SK-N-SH (cell line): ENCODE results near the gene GPNMB. TPM values are rescaled to one million over a fixed set of nuclear protein-coding genes. Genes with fewer than 3 reads are reported as not detected.

Experiments
- CTCF ChIA-PET: fragments of 300-600, 350-600 bp; formaldehyde crosslinking; extraction: SDS; loops from one replicate; lab custom pipeline; 2021; lab: Yijun Ruan, JAX
- POLR2A ChIA-PET: fragments of 350-600 bp; sonication (Branson Sonifier 250); formaldehyde crosslinking; extraction: SDS; loops from one replicate; lab custom pipeline; 2020; ENCODE audit warnings: antibody characterized with exemption, inconsistent platforms; lab: Yijun Ruan, JAX
- DNase-seq: peaks from one replicate; pipeline ENCODE4 v3.0.0; 2012
- H2AFZ ChIP-seq: fragments of 200-600 bp; sonication (generic); 2 replicates; pipeline ENCODE4 v1.8.1; 2016; ENCODE audit warnings: antibody characterized with exemption, mild to moderate bottlenecking, low read depth
- H3F3A ChIP-seq: fragments of 200-600 bp; sonication (generic); replicated peaks from 2 replicates; pipeline ENCODE3; 2016; ENCODE audit warnings: antibody characterized with exemption, mild to moderate bottlenecking; ENCODE audit not compliant: insufficient read depth
- H3K27ac ChIP-seq, 2 experiments: fragments of 200-500 bp in 1 of 2; fragments of 200-600 bp in 1 of 2; sonication (Bioruptor generic) in 1 of 2; sonication (generic), shearing (Covaris generic) in 1 of 2; 2 replicates each; pipeline versions ENCODE4 v1.5.1 to v1.6.1; 2014 to 2016; ENCODE audit warnings: low read depth in 2 of 2, inconsistent platforms in 1 of 2, low read length in 1 of 2, mild to moderate bottlenecking in 1 of 2, mixed read lengths in 1 of 2
- H3K27me3 ChIP-seq: fragments of 200-600 bp; sonication (generic), shearing (Covaris generic); 2 replicates; pipeline ENCODE4 v1.6.1; 2016; ENCODE audit warnings: mixed run types; ENCODE audit not compliant: insufficient read depth
- H3K36me3 ChIP-seq, 2 experiments: fragments of 200-500 bp in 1 of 2; fragments of 200-600 bp in 1 of 2; sonication (Bioruptor generic) in 1 of 2; sonication (generic) in 1 of 2; replicated peaks in 1 of 2; 2 replicates each; pipeline versions ENCODE3 to v1.5.1; 2014 to 2016; ENCODE audit warnings: low read length in 1 of 2, mild to moderate bottlenecking in 1 of 2; ENCODE audit not compliant: insufficient read depth in 2 of 2, control insufficient read depth in 1 of 2
- H3K4me1 ChIP-seq, 2 experiments: fragments of 200-500 bp in 1 of 2; fragments of 200-600 bp in 1 of 2; sonication (Bioruptor generic) in 1 of 2; sonication (generic), shearing (Covaris generic) in 1 of 2; 2 replicates each; pipeline versions ENCODE4 v1.5.1 to v1.6.1; 2014 to 2016; ENCODE audit warnings: low read depth in 1 of 2, low read length in 1 of 2, mixed run types in 1 of 2; ENCODE audit not compliant: insufficient read depth in 2 of 2, control insufficient read depth in 1 of 2
- H3K4me2 ChIP-seq: fragments of 200-600 bp; sonication (generic), shearing (Covaris generic); 2 replicates; pipeline ENCODE4 v1.6.1; 2017; ENCODE audit warnings: mixed run types
- H3K4me3 ChIP-seq, 2 experiments: fragments of 200-500 bp in 1 of 2; fragments of 200-600 bp in 1 of 2; sonication (Bioruptor generic) in 1 of 2; sonication (generic), shearing (Covaris generic) in 1 of 2; 2 replicates each; pipeline versions ENCODE4 v1.5.1 to v1.8.1; 2014 to 2016; ENCODE audit warnings: low read depth in 2 of 2, inconsistent platforms in 1 of 2, low read length in 1 of 2, mild to moderate bottlenecking in 1 of 2, mixed read lengths in 1 of 2, moderate library complexity in 1 of 2
- H3K79me2 ChIP-seq: fragments of 200-600 bp; sonication (generic); 2 replicates; pipeline ENCODE4 v1.8.1; 2017; ENCODE audit warnings: mild to moderate bottlenecking; ENCODE audit not compliant: insufficient read depth
- H3K9ac ChIP-seq: fragments of 200-600 bp; sonication (generic); 2 replicates; pipeline ENCODE4 v1.6.1; 2017; ENCODE audit warnings: mixed run types
- H3K9me2 ChIP-seq: fragments of 200-600 bp; sonication (generic); 2 replicates; pipeline ENCODE4 v1.6.1; 2017; ENCODE audit warnings: mixed run types
- H3K9me3 ChIP-seq: fragments of 200-600 bp; sonication (generic); 2 replicates; pipeline ENCODE4 v1.6.1; 2017; ENCODE audit warnings: mixed run types, mild to moderate bottlenecking, moderate library complexity
- H4K20me1 ChIP-seq: fragments of 200-600 bp; sonication (generic); 2 replicates; pipeline ENCODE4 v1.6.1; 2017; ENCODE audit warnings: mild to moderate bottlenecking, mixed run types; ENCODE audit not compliant: insufficient read depth
- ELF1 ChIP-seq: IDR thresholded peaks from 2 replicates; pipeline ENCODE4 v1.4.0; 2012
- EP300 ChIP-seq, 2 experiments: IDR thresholded peaks; 2 replicates each; pipeline versions ENCODE4 v1.4.0 to v1.6.1; 2012; ENCODE audit warnings: borderline replicate concordance in 1 of 2, low read depth in 1 of 2, low read length in 1 of 2
- EZH2phosphoT487 ChIP-seq: fragments of 200-600 bp; sonication (generic); IDR thresholded peaks from 2 replicates; pipeline ENCODE4 v1.6.1; 2017; ENCODE audit warnings: low read depth, mixed run types, mild to moderate bottlenecking, antibody characterized with exemption, moderate library complexity, borderline replicate concordance
- GATA2 ChIP-seq: sonication (generic); formaldehyde crosslinking; IDR thresholded peaks from 2 replicates; pipeline ENCODE4 v1.5.0; 2020; ENCODE audit warnings: mild to moderate bottlenecking, missing genetic modification reagents
- JUND ChIP-seq: IDR thresholded peaks from 2 replicates; pipeline ENCODE4 v1.4.0; 2012
- MEF2A ChIP-seq: IDR thresholded peaks from 2 replicates; pipeline ENCODE4 v1.4.0; 2012; ENCODE audit warnings: low read depth, borderline replicate concordance
- NRF1 ChIP-seq: IDR thresholded peaks from 2 replicates; pipeline ENCODE4 v1.6.1; 2012; ENCODE audit warnings: low read depth, mild to moderate bottlenecking, low read length
- POLR2AphosphoS5 ChIP-seq: IDR thresholded peaks from 2 replicates; pipeline ENCODE4 v1.6.1; 2012; ENCODE audit warnings: low read depth, low read length
- REST ChIP-seq: IDR thresholded peaks from 2 replicates; pipeline ENCODE4 v1.6.1; 2012; ENCODE audit warnings: mild to moderate bottlenecking, low read depth, low read length, moderate library complexity
- RFX5 ChIP-seq: IDR thresholded peaks from 2 replicates; pipeline ENCODE4 v1.6.1; 2012; ENCODE audit warnings: mild to moderate bottlenecking, improper control_type of control experiment, low read length
- RXRA ChIP-seq: IDR thresholded peaks from 2 replicates; pipeline ENCODE4 v1.4.0; 2012; ENCODE audit warnings: low read depth, mild to moderate bottlenecking, borderline replicate concordance
- TAF1 ChIP-seq: IDR thresholded peaks from 2 replicates; pipeline ENCODE4 v1.6.1; 2012; ENCODE audit warnings: low read depth, mild to moderate bottlenecking, low read length, moderate library complexity, borderline replicate concordance
- WGBS: methylation state at CpG from one replicate; pipeline ENCODE4 v1.1.6; 2017; ENCODE audit warnings: low lambda C conversion rate; 5-methylcytosine and 5-hydroxymethylcytosine counted together
- polyA plus RNA-seq, 3 experiments: library from polyadenylated mRNA; depleted of rRNA; stranded (reverse); fragments of >200 nt; gene quantifications; 2 replicates each; pipeline ENCODE4 v1.2.3, GENCODE V29; 2012
- TF ChIP-seq, protein P1 (sequence below): IDR thresholded peaks from 2 replicates; pipeline ENCODE4 v1.4.0; 2012; ENCODE audit warnings: low read depth, borderline replicate concordance
- TF ChIP-seq, protein P2 (sequence below): fragments of 150-350 bp; IDR thresholded peaks from 2 replicates; pipeline ENCODE4 v1.6.1; 2017; ENCODE audit warnings: antibody characterized with exemption, low read length, low read depth, borderline replicate concordance
- TF ChIP-seq, protein P3 (sequence below): IDR thresholded peaks from 2 replicates; pipeline ENCODE4 v1.4.0; 2012; ENCODE audit warnings: low read depth
- TF ChIP-seq, protein P4 (sequence below): IDR thresholded peaks from 2 replicates; pipeline ENCODE4 v1.4.0; 2012; ENCODE audit warnings: low read depth, borderline replicate concordance

The GPNMB gene
- polyA plus RNA-seq, 1 of the 3 experiments (the other 2 are of a cell fraction) = 13.8 TPM

DNA sequence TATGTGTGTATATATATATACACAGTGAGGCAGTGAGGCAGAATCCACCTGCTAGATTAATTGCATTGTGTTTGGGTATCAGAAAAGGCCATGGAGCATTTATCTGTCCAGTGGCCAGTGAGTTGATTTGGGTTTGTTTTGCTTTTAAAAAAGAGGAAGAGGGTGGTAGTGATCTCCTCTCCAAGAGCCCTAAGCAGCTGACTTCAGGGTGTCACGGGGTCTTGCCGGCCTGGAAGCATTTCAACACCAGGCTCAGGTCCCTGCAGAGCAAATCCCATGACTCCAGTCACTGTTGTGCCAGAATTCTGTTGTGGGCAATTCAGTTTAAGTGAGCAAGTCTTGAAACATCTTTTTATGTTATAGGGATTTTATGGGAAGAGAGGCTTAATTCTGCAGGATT is 30.6 kb upstream of the GPNMB start:
- H3K27me3 ChIP-seq = no peaks in the 10 kb centered on the region
- H4K20me1 ChIP-seq = no peaks in the 10 kb centered on the region
- ChIA-PET CTCF (interaction anchor here (0.6 to 2.0 kb wide), 5 partner anchors 10 to 56 kb away, joined by 3 to 6 read pairs (median 5); no protein-coding TSS in a partner anchor), POLR2A (no interaction called here)
- TF ChIP-seq JUND (no peak), REST (no peak), NRF1 (no peak), TAF1 (no peak), RXRA (no peak), EP300 (IDR thresholded peaks at IDR 0.05; ENCODE audit: borderline replicate concordance in 1 of 2, low read depth in 1 of 2, low read length in 1 of 2) (no peak), RFX5 (no peak), GATA2 (no peak), EZH2phosphoT487 (no peak), ELF1 (no peak), POLR2AphosphoS5 (no peak), MEF2A (no peak)
- TF ChIP-seq, protein P1, sequence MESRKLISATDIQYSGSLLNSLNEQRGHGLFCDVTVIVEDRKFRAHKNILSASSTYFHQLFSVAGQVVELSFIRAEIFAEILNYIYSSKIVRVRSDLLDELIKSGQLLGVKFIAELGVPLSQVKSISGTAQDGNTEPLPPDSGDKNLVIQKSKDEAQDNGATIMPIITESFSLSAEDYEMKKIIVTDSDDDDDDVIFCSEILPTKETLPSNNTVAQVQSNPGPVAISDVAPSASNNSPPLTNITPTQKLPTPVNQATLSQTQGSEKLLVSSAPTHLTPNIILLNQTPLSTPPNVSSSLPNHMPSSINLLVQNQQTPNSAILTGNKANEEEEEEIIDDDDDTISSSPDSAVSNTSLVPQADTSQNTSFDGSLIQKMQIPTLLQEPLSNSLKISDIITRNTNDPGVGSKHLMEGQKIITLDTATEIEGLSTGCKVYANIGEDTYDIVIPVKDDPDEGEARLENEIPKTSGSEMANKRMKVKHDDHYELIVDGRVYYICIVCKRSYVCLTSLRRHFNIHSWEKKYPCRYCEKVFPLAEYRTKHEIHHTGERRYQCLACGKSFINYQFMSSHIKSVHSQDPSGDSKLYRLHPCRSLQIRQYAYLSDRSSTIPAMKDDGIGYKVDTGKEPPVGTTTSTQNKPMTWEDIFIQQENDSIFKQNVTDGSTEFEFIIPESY = no peak
- TF ChIP-seq, protein P2, sequence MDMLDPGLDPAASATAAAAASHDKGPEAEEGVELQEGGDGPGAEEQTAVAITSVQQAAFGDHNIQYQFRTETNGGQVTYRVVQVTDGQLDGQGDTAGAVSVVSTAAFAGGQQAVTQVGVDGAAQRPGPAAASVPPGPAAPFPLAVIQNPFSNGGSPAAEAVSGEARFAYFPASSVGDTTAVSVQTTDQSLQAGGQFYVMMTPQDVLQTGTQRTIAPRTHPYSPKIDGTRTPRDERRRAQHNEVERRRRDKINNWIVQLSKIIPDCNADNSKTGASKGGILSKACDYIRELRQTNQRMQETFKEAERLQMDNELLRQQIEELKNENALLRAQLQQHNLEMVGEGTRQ = no peak
- TF ChIP-seq, protein P3, sequence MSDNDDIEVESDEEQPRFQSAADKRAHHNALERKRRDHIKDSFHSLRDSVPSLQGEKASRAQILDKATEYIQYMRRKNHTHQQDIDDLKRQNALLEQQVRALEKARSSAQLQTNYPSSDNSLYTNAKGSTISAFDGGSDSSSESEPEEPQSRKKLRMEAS = no peak
- TF ChIP-seq, protein P4, sequence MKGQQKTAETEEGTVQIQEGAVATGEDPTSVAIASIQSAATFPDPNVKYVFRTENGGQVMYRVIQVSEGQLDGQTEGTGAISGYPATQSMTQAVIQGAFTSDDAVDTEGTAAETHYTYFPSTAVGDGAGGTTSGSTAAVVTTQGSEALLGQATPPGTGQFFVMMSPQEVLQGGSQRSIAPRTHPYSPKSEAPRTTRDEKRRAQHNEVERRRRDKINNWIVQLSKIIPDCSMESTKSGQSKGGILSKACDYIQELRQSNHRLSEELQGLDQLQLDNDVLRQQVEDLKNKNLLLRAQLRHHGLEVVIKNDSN = no peak
- no peaks in the 10 kb centered on the region for H3K79me2 ChIP-seq
- H3K9me3 ChIP-seq = no peaks in the 10 kb centered on the region
- H3K9me2 ChIP-seq = no peaks in the 10 kb centered on the region
- DNase-seq = no peak
- peaks cover 0 to 12% of the 10 kb centered on the region in 2 experiments; a peak in 1 of 4 replicates for H3K4me1 ChIP-seq
- 65% methylated on average over 2 of the region's 2 CpGs for WGBS
- H3K4me3 ChIP-seq = no peak overlapping the region
- H3K9ac ChIP-seq = no peak overlapping the region
- H3K27ac ChIP-seq = no peak overlapping the region
- H3F3A ChIP-seq = no peaks in the 10 kb centered on the region
- no peak overlapping the region for H3K4me2 ChIP-seq
- no peak overlapping the region for H2AFZ ChIP-seq
- no peaks in the 10 kb centered on the region for H3K36me3 ChIP-seq
